Body of pancreas (tissue), 4 donors: ENCODE measurements around the gene GH2.

Experiments
- CTCF ChIP-seq, 7 experiments: fragments of 450-650 bp in 4 of 7; fragments of 200-600 bp in 3 of 7; sonication (generic) in 3 of 7; IDR thresholded peaks; one replicate each; pipeline ENCODE4 v1.5.1; 2016 to 2019; ENCODE audit warnings: antibody characterized with exemption in 7 of 7
- POLR2A ChIP-seq, 3 donors: fragments of 450-650 bp; IDR thresholded peaks; one replicate each; pipeline ENCODE4 v1.6.1; 2016; ENCODE audit warnings: antibody characterized with exemption in 3 of 3, mild to moderate bottlenecking in 2 of 3

GRCh38 chr17:63833741-63834373, 47.9 kb downstream of the GH2 start:
- no peak for TF ChIP-seq CTCF (IDR thresholded peaks at IDR 0.05)
- no peak for TF ChIP-seq POLR2A (IDR thresholded peaks at IDR 0.05)
